Uterus (tissue), 4 donors: ENCODE measurements around the gene TRAF2. TPM values are rescaled to one million over a fixed set of nuclear protein-coding genes. Genes with fewer than 3 reads are reported as not detected.

Source experiments
- DNase-seq, 2 donors: peaks; one replicate each; pipeline ENCODE4 v3.0.0-alpha.2; 2019 to 2020
- H3K27ac ChIP-seq, 2 donors: fragments of 200-600 bp; sonication (generic); 1 replicate in 1 of 2; 2 replicates in 1 of 2; pipeline ENCODE4 v1.5.1; 2016 to 2018
- H3K27me3 ChIP-seq, 2 donors: fragments of 200-600 bp; sonication (generic); one replicate each; pipeline ENCODE4 v1.5.1; 2018 to 2019; ENCODE audit warnings: control low read depth in 1 of 2
- H3K36me3 ChIP-seq, 2 donors: fragments of 200-600 bp; sonication (generic); one replicate each; pipeline ENCODE4 v1.5.1; 2019; ENCODE audit warnings: control low read depth in 1 of 2
- H3K4me1 ChIP-seq, 2 donors: fragments of 200-600 bp; sonication (generic); one replicate each; pipeline ENCODE4 v1.5.1; 2018 to 2019; ENCODE audit warnings: control low read depth in 1 of 2
- H3K4me3 ChIP-seq, 2 donors: fragments of 200-600 bp; sonication (generic); 1 replicate in 1 of 2; 2 replicates in 1 of 2; pipeline ENCODE4 v1.5.1; 2018 to 2019; ENCODE audit warnings: mild to moderate bottlenecking in 1 of 2
- H3K9me3 ChIP-seq, 2 donors: fragments of 200-600 bp; sonication (generic); one replicate each; pipeline ENCODE4 v1.5.1; 2019; ENCODE audit warnings: control low read depth in 1 of 2
- POLR2A ChIP-seq, 2 donors: fragments of 450-650 bp; IDR thresholded peaks; one replicate each; pipeline ENCODE4 v1.6.1; 2016; ENCODE audit warnings: antibody characterized with exemption in 2 of 2, mild to moderate bottlenecking in 1 of 2, moderate library complexity in 1 of 2
- intact Hi-C: fragments of 100-400 bp; cut with DNase I; formaldehyde crosslinking; loops from one replicate; pipeline ENCODE4 v1.15.1; 2023; ENCODE audit warnings: low total_unique reads
- total RNA-seq, 4 donors: library from RNA; depleted of rRNA in 3 of 4; stranded (reverse); fragments of >200 nt in 3 of 4; gene quantifications; one replicate each; pipeline versions ENCODE4 v1.1.0 to v1.2.4, GENCODE V29; 2014 to 2023
- TF ChIP-seq, protein P1 (sequence below), 4 experiments: fragments of 200-600 bp in 2 of 4; fragments of 450-650 bp in 2 of 4; sonication (generic) in 2 of 4; IDR thresholded peaks; one replicate each; pipeline ENCODE4 v1.5.1; 2016 to 2019; ENCODE audit warnings: antibody characterized with exemption in 4 of 4, mild to moderate bottlenecking in 2 of 4, moderate library complexity in 1 of 4
- donor health status: DM: yes; HTN: yes; CAD: no.

TRAF2 gene
- total RNA-seq, 4 donors from 2014 or later = 0.88 to 22.1 (median 11.9) TPM

- no peaks in the 10 kb centered on the region for H3K4me1 ChIP-seq
- no peaks in the 10 kb centered on the region for H3K27me3 ChIP-seq
- H3K4me3 ChIP-seq = no peak overlapping the region
- H3K27ac ChIP-seq = no peak overlapping the region
- intact Hi-C loops = no loop called here
- H3K9me3 ChIP-seq = no peaks in the 10 kb centered on the region
- TF ChIP-seq, protein P1, sequence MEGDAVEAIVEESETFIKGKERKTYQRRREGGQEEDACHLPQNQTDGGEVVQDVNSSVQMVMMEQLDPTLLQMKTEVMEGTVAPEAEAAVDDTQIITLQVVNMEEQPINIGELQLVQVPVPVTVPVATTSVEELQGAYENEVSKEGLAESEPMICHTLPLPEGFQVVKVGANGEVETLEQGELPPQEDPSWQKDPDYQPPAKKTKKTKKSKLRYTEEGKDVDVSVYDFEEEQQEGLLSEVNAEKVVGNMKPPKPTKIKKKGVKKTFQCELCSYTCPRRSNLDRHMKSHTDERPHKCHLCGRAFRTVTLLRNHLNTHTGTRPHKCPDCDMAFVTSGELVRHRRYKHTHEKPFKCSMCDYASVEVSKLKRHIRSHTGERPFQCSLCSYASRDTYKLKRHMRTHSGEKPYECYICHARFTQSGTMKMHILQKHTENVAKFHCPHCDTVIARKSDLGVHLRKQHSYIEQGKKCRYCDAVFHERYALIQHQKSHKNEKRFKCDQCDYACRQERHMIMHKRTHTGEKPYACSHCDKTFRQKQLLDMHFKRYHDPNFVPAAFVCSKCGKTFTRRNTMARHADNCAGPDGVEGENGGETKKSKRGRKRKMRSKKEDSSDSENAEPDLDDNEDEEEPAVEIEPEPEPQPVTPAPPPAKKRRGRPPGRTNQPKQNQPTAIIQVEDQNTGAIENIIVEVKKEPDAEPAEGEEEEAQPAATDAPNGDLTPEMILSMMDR (IDR thresholded peaks at IDR 0.05) = no peak
- TF ChIP-seq POLR2A (IDR thresholded peaks at IDR 0.05) = no peak
- DNase-seq = no peak
- H3K36me3 ChIP-seq = no peaks in the 10 kb centered on the region
Observed at GRCh38 chr9:136907011-136907914, 20.9 kb downstream of the TRAF2 start.

- no peaks in the 10 kb centered on the region for H3K36me3 ChIP-seq
- DNase-seq = no peak
- H3K27ac ChIP-seq = no peak overlapping the region
- H3K9me3 ChIP-seq = no peaks in the 10 kb centered on the region
- no peaks in the 10 kb centered on the region for H3K27me3 ChIP-seq
- intact Hi-C loops = no loop called here
- no peaks in the 10 kb centered on the region for H3K4me1 ChIP-seq
- TF ChIP-seq, protein P1 (IDR thresholded peaks at IDR 0.05) = no peak
- no peak for TF ChIP-seq POLR2A (IDR thresholded peaks at IDR 0.05)
- no peak overlapping the region for H3K4me3 ChIP-seq
Observed at GRCh38 chr9:136910197-136910900, 24.0 kb downstream of the TRAF2 start.

DNA sequence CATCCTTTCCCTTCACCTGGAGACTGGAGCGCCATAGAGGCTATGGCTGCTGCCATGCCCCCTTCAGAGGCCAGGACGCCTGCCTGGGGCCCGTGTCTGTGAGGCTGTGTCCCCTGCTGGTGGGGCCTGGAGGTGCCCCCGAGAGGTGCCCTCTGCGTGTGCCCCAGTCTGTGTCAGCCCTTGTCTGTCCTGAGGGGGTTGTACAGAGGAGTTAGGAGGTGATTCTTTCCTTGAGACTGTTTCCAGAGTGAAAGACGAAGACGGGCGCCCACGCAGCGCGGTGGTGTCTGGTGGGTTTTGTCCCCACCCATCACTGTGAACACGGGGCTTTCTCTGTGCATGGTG is 24.6 kb downstream of the TRAF2 start:
- Histone ChIP-seq H3K9me3 (no peaks in the 10 kb centered on the region), H3K4me1 (no peaks in the 10 kb centered on the region), H3K4me3 (no peak overlapping the region), H3K27me3 (no peaks in the 10 kb centered on the region), H3K27ac (no peak overlapping the region), H3K36me3 (no peaks in the 10 kb centered on the region)
- intact Hi-C loops = no loop called here
- TF ChIP-seq POLR2A (IDR thresholded peaks at IDR 0.05) = no peak
- TF ChIP-seq, protein P1 (IDR thresholded peaks at IDR 0.05) = no peak
- no peak for DNase-seq

DNA sequence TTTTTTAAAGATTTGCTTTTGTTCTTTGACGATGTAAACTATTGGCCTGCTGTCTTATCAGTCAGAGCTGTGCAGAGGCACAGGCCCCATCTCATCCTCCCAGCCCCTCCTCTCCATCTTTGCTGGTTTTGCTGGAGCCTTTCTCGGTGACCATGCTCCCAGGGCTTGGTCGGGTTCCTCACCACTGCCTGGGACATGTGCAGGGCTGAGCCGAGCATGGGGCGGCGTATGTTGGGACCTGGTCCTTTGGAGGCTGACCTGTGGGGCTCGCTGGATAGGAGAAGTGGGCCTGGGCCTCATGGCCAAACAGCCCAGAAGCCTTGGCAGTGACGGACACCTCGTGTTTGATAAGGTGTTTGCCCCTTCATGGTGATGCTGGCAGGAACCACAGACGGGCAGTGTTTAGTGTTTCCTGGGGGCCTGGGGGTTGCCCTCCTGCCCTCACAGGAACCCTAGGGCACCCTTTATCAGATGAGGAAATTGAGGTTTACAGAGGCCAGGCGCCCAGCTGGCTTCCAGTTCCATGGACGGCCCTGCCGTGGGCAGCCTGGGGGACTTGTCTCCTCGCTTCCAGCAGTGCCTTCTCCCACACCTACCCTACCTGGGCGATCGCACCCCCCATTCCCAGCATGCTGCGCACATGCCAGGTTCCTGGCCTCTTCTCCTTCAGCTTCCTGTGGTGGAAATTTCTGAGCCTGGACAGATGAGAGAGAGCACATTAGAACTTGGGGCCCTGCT is 27.6 kb downstream of the TRAF2 start:
- H3K4me1 ChIP-seq = no peaks in the 10 kb centered on the region
- no peaks in the 10 kb centered on the region for H3K36me3 ChIP-seq
- no peak overlapping the region for H3K4me3 ChIP-seq
- no peak overlapping the region for H3K27ac ChIP-seq
- TF ChIP-seq, protein P1 (IDR thresholded peaks at IDR 0.05) = no peak
- DNase-seq = no peak
- H3K9me3 ChIP-seq = no peaks in the 10 kb centered on the region
- no peaks in the 10 kb centered on the region for H3K27me3 ChIP-seq
- intact Hi-C loops = no loop called here
